GM23338 (cell line): ENCODE results near the gene NSUN4. TPM values are rescaled to one million over a fixed set of nuclear protein-coding genes. Genes with fewer than 3 reads are reported as not detected.
"Not testable (repeated sequence)": the region's sequence is repeated elsewhere in the genome, so short reads cannot be mapped to it uniquely, and the experiment has no call there.

Experiments
- ATAC-seq: fragments of 200-7000 bp; cut with Tn5 transposase; 3 replicates; pipeline ENCODE4 v1.9.1; 2020
- DNase-seq: peaks from one replicate; pipeline ENCODE4 v3.0.0-alpha.2; 2015; ENCODE audit warnings: low spot score
- H2AFZ ChIP-seq: fragments of 200-600 bp; sonication (generic); 2 replicates; pipeline ENCODE4 v1.8.0; 2016; ENCODE audit warnings: antibody characterized with exemption, mild to moderate bottlenecking, moderate library complexity
- H3F3A ChIP-seq: fragments of 200-600 bp; sonication (generic); replicated peaks from 2 replicates; pipeline ENCODE4 v1.8.0; 2017; ENCODE audit warnings: antibody characterized with exemption, mixed run types, low read depth
- H3K27ac ChIP-seq: fragments of 200-600 bp; sonication (generic); 2 replicates; pipeline ENCODE4 v1.6.1; 2016; ENCODE audit warnings: low read depth
- H3K27me3 ChIP-seq: fragments of 200-600 bp; sonication (generic); 2 replicates; pipeline ENCODE4 v1.8.0; 2016; ENCODE audit warnings: mild to moderate bottlenecking, mixed run types, moderate library complexity; ENCODE audit not compliant: insufficient read depth
- H3K36me3 ChIP-seq: fragments of 200-600 bp; sonication (generic); 2 replicates; pipeline ENCODE4 v1.8.0; 2016; ENCODE audit warnings: mild to moderate bottlenecking; ENCODE audit not compliant: insufficient read depth
- H3K4me1 ChIP-seq: fragments of 200-600 bp; sonication (generic); 2 replicates; pipeline ENCODE4 v1.8.0; 2016; ENCODE audit warnings: mild to moderate bottlenecking, moderate library complexity; ENCODE audit not compliant: insufficient read depth
- H3K4me2 ChIP-seq: fragments of 200-600 bp; sonication (generic); 2 replicates; pipeline ENCODE4 v1.7.1; 2017; ENCODE audit warnings: mixed run types
- H3K4me3 ChIP-seq: fragments of 200-600 bp; sonication (generic); 2 replicates; pipeline ENCODE4 v1.6.1; 2016; ENCODE audit warnings: mixed run types
- H3K79me2 ChIP-seq: fragments of 200-600 bp; sonication (generic); replicated peaks from 2 replicates; pipeline ENCODE4 v1.8.0; 2017; ENCODE audit warnings: mild to moderate bottlenecking; ENCODE audit not compliant: insufficient read depth
- H3K9me2 ChIP-seq: fragments of 200-600 bp; sonication (generic); 2 replicates; pipeline ENCODE4 v1.8.0; 2017; ENCODE audit not compliant: insufficient read depth
- H4K20me1 ChIP-seq: fragments of 200-600 bp; sonication (generic); replicated peaks from 2 replicates; pipeline ENCODE4 v1.8.0; 2017; ENCODE audit warnings: mild to moderate bottlenecking; ENCODE audit not compliant: insufficient read depth
- H3K27ac Mint-ChIP-seq: 2 replicates; pipeline ENCODE4 v1.8.0; 2020; ENCODE audit warnings: inconsistent platforms, mild to moderate bottlenecking, moderate library complexity, mixed read lengths
- H3K27me3 Mint-ChIP-seq: 3 replicates; pipeline ENCODE4 v1.8.0; 2022; ENCODE audit warnings: low read depth, mild to moderate bottlenecking, moderate library complexity, mixed read lengths, inconsistent platforms; ENCODE audit not compliant: insufficient read depth, poor library complexity
- H3K36me3 Mint-ChIP-seq: 3 replicates; pipeline ENCODE4 v1.8.0; 2021; ENCODE audit warnings: low read depth, mild to moderate bottlenecking, inconsistent platforms, moderate library complexity, mixed read lengths
- H3K4me1 Mint-ChIP-seq: 3 replicates; pipeline ENCODE4 v1.8.0; 2020; ENCODE audit warnings: mild to moderate bottlenecking, inconsistent platforms, mixed read lengths
- H3K4me3 Mint-ChIP-seq: 3 replicates; pipeline ENCODE4 v1.8.0; 2021; ENCODE audit warnings: moderate library complexity, mild to moderate bottlenecking, inconsistent platforms, mixed read lengths
- H3K9me3 Mint-ChIP-seq: 3 replicates; pipeline ENCODE4 v1.8.0; 2020; ENCODE audit warnings: moderate library complexity, mild to moderate bottlenecking, inconsistent platforms, mixed read lengths
- polyA plus RNA-seq: library from polyadenylated mRNA; unstranded; fragments of >200 nt; fragmentation: Nextera tagmentation; extraction: Ambion mirVana; gene quantifications from 2 replicates; pipeline ENCODE4 v1.2.1, GENCODE V29; 2016
- total RNA-seq: library from RNA; depleted of rRNA; stranded (reverse); fragments of >200 nt; shearing (Covaris generic); gene quantifications from 2 replicates; pipeline ENCODE4 v1.2.3, GENCODE V29; 2014

NSUN4 gene
- total and polyA plus RNA-seq, 2 experiments from 2014 or later: 8.9 to 11.6 TPM

DNA sequence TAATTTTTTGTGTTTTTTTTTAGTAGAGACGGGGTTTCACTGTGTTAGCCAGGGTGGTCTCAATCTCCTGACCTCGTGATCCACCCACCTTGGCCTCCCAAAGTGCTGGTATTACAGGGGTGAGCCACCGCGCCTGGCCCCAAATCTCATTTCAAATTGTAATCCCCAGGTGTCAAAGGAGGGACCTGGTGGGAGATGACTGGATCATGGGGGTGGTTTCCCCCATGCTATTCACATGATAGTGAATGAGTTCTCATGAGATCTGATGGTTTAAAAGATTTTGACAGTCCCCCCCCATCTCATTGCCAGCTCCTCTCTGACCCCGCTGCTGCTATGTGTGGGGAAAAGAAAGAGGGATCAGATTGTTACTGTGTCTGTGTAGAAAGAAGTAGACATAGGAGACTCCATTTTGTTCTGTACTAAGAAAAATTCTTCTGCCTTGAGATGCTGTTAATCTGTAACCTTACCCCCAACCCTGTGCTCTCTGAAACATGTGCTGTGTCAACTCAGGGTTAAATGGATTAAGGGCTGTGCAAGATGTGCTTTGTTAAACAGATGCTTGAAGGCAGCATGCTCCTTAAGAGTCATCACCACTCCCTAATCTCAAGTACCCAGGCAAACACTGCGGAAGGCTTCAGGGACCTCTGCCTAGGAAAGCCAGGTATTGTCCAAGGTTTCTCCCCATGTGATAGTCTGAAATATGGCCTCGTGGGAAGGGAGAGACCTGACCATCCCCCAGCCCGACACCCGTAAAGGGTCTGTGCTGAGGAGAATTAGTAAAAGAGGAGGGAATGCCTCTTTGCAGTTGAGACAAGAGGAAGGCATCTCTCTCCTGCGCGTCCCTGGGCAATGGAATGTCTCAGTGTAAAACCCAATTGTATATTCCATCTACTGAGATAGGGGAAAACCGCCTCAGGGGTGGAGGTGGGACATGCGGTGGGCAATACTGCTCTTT is 20.4 kb upstream of the NSUN4 start:
- H3K27ac Mint-ChIP-seq, ATAC-seq, H3K9me3 Mint-ChIP-seq, H3K27me3 ChIP-seq, H3K4me3 Mint-ChIP-seq, H2AFZ ChIP-seq, H3K79me2 ChIP-seq, H4K20me1 ChIP-seq, H3K4me3 ChIP-seq, H3K9me2 ChIP-seq: not testable (repeated sequence)
- Histone ChIP-seq H3K4me1 (peaks cover 17% of the 10 kb centered on the region), H3K27ac (peak overlapping the region; percentile 94; the same call in 1 of the 2 replicates), H3K4me2 (peak overlapping the region; percentile 55; the same call in 1 of the 2 replicates), H3F3A (peaks cover 20% of the 10 kb centered on the region), H3K36me3 (peaks cover 21% of the 10 kb centered on the region)
- peak; percentile 23 for DNase-seq
- Mint-ChIP-seq H3K27me3 (peaks cover 13% of the 10 kb centered on the region), H3K4me1 (peaks cover 17% of the 10 kb centered on the region), H3K36me3 (peaks cover 26% of the 10 kb centered on the region; the same call in 2 of the 3 replicates)

DNA sequence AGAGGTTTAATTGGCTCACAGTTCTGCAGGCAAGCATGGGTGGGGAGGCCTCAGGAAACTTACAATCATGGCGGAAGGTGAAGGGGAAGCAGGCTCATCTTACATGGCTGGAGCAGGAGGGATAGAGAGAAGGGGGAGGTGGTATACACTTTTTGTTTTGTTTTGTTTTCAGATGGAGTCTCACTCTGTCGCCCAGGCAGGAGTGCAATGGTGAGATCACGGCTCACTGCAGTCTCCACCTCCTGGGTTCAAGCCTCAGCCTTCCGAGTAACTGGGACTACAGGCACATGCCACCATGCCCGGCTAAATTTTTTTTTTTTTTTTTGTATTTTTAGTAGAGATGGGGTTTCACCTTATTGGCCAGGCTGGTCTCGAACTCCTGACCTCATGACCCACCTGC is 18.4 kb upstream of the NSUN4 start:
- Histone ChIP-seq H3F3A (peaks cover 14% of the 10 kb centered on the region; the same call in 1 of the 2 replicates), H3K4me1 (peaks cover 17% of the 10 kb centered on the region)
- peaks cover 13% of the 10 kb centered on the region for H3K27me3 Mint-ChIP-seq
- not testable (repeated sequence) for H3K4me3 ChIP-seq, H3K9me3 Mint-ChIP-seq, H3K27me3 ChIP-seq, H3K9me2 ChIP-seq, H3K79me2 ChIP-seq, H4K20me1 ChIP-seq, DNase-seq, H3K36me3 ChIP-seq, H2AFZ ChIP-seq, ATAC-seq, H3K4me2 ChIP-seq, H3K4me3 Mint-ChIP-seq, H3K27ac ChIP-seq
- H3K27ac Mint-ChIP-seq: 0 out of 2 replicates have a peak overlapping the region, but pooled peaks have one; percentile 1
- peaks cover 17% of the 10 kb centered on the region for H3K4me1 Mint-ChIP-seq
- peaks cover 12% of the 10 kb centered on the region; the same call in 2 of the 3 replicates for H3K36me3 Mint-ChIP-seq

DNA sequence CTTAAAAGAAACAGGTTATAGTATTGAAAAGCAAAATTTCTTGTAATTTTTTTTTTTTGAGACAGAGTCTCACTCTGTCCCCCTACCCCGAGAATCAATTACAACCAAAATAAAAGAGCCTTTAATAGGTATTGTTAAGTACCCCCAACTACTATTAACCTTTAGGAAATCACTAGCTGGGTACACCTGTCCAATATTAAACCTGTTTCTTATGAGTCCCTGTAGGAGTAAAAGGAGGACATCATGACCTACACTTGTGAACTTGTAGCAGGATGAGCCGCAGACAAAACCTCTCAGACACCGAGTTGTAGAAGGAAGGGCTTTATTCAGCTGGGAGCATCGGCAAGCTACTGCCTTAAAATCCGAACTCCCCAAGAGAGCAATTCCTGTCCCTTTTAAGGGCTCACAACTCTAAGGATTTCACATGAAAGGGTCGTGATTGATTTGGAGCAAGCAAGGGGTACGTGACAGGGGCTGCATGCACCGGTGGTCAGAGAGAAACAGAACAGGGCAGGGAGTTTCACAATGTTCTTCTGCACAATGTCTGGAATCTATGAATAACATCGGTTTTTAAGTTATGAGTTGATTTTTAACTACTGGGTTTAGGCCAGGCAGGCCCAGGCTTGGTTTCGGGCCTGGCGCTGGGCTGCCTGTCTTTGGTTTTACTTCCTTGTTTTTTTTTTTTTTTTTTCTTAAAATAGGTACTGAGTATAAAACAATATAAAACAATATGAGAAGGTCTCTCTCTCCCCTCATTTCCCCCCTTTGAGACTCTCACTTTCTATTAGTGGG is 15.1 kb upstream of the NSUN4 start:
- H3K36me3 ChIP-seq, H3K27ac Mint-ChIP-seq, ATAC-seq, DNase-seq, H3K4me3 ChIP-seq, H2AFZ ChIP-seq, H3F3A ChIP-seq, H3K4me3 Mint-ChIP-seq, H3K27me3 Mint-ChIP-seq, H3K9me3 Mint-ChIP-seq, H3K9me2 ChIP-seq, H3K4me2 ChIP-seq, H3K27ac ChIP-seq, H3K27me3 ChIP-seq, H3K79me2 ChIP-seq, H3K36me3 Mint-ChIP-seq, H4K20me1 ChIP-seq: not testable (repeated sequence)
- H3K4me1 Mint-ChIP-seq: peaks cover 29% of the 10 kb centered on the region
- peaks cover 36% of the 10 kb centered on the region for H3K4me1 ChIP-seq

DNA sequence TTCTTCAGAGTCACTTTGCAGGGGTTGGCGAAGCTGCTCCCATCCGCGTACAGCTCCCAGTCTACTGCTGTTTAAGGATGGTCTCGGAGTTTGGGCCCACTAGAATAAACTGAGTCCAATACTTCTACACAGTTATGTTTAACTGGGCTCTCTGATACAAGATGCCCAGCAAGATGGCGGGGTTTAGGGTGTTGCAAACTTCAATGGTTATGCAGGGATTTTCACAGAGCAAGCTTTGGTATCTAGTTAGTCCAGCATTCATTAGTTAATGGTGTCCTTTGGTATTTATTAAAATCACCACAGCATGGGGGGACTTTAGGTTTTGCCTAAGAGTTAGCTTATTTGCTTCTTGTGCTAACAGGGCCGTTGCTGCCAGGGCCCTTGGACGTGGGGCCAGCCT is 12.4 kb upstream of the NSUN4 start:
- H3K27ac ChIP-seq, H3K9me2 ChIP-seq, H3K27ac Mint-ChIP-seq, H3K79me2 ChIP-seq, H3K27me3 ChIP-seq, DNase-seq, ATAC-seq, H3F3A ChIP-seq, H3K36me3 Mint-ChIP-seq, H3K4me3 ChIP-seq, H3K36me3 ChIP-seq, H4K20me1 ChIP-seq, H3K4me3 Mint-ChIP-seq, H3K9me3 Mint-ChIP-seq, H3K27me3 Mint-ChIP-seq, H3K4me2 ChIP-seq, H2AFZ ChIP-seq: not testable (repeated sequence)
- peaks cover 33% of the 10 kb centered on the region for H3K4me1 ChIP-seq
- H3K4me1 Mint-ChIP-seq: peaks cover 34% of the 10 kb centered on the region

DNA sequence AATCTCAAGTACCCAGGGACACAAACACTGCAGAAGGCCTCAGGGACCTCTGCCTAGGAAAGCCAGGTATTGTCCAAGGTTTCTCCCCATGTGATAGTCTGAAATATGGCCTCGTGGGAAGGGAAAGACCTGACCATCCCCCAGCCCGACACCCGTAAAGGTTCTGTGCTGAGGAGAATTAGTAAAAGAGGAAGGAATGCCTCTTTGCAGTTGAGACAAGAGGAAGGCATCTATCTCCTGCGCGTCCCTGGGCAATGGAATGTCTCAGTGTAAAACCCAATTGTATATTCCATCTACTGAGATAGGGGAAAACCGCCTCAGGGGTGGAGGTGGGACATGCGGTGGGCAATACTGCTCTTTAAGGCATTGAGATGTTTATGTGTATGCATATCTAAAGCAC is 10.8 kb upstream of the NSUN4 start:
- H3K27me3 ChIP-seq, H3K36me3 ChIP-seq, H3K27me3 Mint-ChIP-seq, H3K4me3 ChIP-seq, H4K20me1 ChIP-seq, H3K9me2 ChIP-seq, H3K4me3 Mint-ChIP-seq, H3K36me3 Mint-ChIP-seq, H3K79me2 ChIP-seq, ATAC-seq, H3K9me3 Mint-ChIP-seq, H3F3A ChIP-seq, H2AFZ ChIP-seq, H3K27ac Mint-ChIP-seq: not testable (repeated sequence)
- peaks cover 34% of the 10 kb centered on the region for H3K4me1 Mint-ChIP-seq
- Histone ChIP-seq H3K4me2 (peak overlapping the region; percentile 46; the same call in 1 of the 2 replicates), H3K4me1 (peaks cover 33% of the 10 kb centered on the region), H3K27ac (peak overlapping the region; percentile 74; the same call in 1 of the 2 replicates)
- DNase-seq: peak; percentile 33

DNA sequence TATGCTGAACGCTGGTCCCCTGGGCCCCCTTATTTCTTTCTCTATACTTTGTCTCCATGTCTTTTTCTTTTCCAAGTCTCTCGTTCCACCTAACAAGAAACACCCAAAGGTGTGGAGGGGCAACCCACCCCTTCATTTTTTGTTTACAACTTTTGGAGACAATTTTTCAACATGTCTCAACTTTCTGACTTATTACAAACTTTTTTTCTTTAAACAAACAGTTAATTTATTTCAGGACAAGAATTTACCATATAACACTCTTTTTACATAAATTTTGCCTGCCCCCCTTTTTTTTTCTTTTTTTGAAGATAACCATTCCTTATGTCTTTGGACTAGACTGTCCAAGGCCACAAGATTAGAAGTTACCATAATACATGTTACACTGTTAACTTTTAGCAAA is 10.2 kb upstream of the NSUN4 start:
- not testable (repeated sequence) for H3K9me3 Mint-ChIP-seq

More for the DNA sequence above, 10.2 kb upstream of the NSUN4 start:
- H3K36me3 ChIP-seq, DNase-seq, H2AFZ ChIP-seq, H3K27me3 Mint-ChIP-seq, H3K79me2 ChIP-seq, H3K4me3 ChIP-seq, H4K20me1 ChIP-seq, H3K4me3 Mint-ChIP-seq, ATAC-seq, H3K27ac Mint-ChIP-seq, H3K9me2 ChIP-seq, H3K27me3 ChIP-seq, H3K36me3 Mint-ChIP-seq, H3F3A ChIP-seq: not testable (repeated sequence)
- Histone ChIP-seq H3K4me2 (peak overlapping the region; percentile 29; the same call in 1 of the 2 replicates), H3K4me1 (peaks cover 33% of the 10 kb centered on the region), H3K27ac (peak overlapping the region; percentile 86)
- peaks cover 34% of the 10 kb centered on the region for H3K4me1 Mint-ChIP-seq
